ENCODE data around the gene KCNIP1. TPM values are rescaled to one million over a fixed set of nuclear protein-coding genes. Genes with fewer than 3 reads are reported as not detected.

Gene KCNIP1
- total RNA-seq, 1 experiment from 2014 or later: 0.27 TPM

DNA sequence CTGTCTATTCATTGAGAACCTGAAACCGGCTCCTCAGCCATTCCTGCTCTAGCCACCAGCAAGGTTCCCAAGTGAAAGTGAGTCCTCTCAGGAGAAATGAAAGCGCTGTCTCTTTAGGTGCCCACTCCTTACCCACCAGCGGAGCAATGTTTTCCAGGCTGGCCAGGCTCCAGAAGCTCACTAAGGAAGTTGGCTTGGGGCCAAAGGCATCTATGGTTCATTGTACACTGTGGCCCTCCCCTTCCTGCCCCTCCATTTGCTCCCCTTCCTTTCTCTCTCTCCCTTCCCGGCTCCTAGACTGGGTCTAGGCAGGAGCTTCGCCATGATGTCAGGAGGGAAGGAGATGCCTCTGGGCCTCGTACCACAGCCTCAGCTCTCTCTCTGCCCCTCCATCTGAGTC, 278.6 kb downstream of the KCNIP1 start:
- DNase-seq (ENCODE audit: low read depth): no peak

DNA sequence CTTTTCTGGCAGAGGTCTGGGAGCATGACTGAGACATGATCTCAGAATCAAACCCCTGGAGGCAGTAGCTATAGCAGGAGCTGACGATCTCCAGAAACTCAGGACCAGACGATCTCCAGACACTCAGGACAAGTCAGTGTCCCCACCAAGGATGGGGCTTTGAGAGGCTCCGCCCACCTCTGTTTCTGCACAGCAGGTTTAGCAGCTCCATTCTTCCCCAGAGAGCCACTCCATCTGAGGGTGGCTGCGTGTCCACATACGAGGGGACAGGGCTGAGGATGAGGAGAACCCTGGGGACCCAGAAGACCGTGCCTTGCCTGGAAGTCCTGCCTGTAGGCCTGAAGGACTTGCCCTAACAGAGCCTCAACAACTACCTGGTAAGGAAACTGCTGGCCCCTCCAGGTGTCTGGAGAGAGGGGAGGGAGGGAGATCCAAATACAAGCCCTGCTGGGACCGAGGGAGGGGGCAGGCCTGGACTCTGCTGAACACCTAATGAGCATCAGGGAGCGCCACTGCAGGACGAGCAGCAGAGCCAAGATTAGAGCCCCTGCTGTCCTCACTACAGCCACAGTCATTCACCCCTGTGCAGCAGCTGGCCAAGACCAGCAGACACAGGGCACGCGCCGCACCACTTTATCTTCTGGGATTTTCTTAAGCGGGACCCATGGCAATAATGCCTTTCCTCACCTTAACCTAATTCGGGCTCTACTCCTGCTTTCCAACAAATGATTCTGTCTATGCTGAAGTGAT, 279.9 kb downstream of the KCNIP1 start, which contains the start of gene GABRP:
Gene GABRP (plus strand): TSS at position 228 of the 750 bp plus-strand sequence. CDS start 4,891 bp downstream, outside the sequence.
- no peak for DNase-seq (ENCODE audit: low read depth)

- no peak for DNase-seq (ENCODE audit: low read depth)
Measured at GRCh38 chr5:170785416-170785815, 281.6 kb downstream of the KCNIP1 start.

Other genes starting within 250 kb of the KCNIP1 start
- gene LCP2, start 206.2 kb upstream of the KCNIP1 start, total RNA-seq (2014; rRNA removed; shearing (Covaris generic)): 0.69 TPM in 1 of 2 replicates, not detected in the other
- 0.12 and 0.15 TPM in 2 replicates for gene KCNMB1, start 114.7 kb upstream of the KCNIP1 start, total RNA-seq (2014; rRNA removed; shearing (Covaris generic))